HG02840 (cell line): ENCODE results near the gene PPFIA3.
"Not testable (repeated sequence)": the region's sequence is repeated elsewhere in the genome, so short reads cannot be mapped to it uniquely, and the experiment has no call there.

Experiments
- ATAC-seq: cut with Tn5 transposase; IDR thresholded peaks from one replicate; pipeline ENCODE4 v1.9.1; 2021; ENCODE audit warnings: mild to moderate bottlenecking, moderate library complexity, moderate number of reproducible peaks; ENCODE audit not compliant: unreplicated experiment, low FRiP score

Gene PPFIA3

DNA sequence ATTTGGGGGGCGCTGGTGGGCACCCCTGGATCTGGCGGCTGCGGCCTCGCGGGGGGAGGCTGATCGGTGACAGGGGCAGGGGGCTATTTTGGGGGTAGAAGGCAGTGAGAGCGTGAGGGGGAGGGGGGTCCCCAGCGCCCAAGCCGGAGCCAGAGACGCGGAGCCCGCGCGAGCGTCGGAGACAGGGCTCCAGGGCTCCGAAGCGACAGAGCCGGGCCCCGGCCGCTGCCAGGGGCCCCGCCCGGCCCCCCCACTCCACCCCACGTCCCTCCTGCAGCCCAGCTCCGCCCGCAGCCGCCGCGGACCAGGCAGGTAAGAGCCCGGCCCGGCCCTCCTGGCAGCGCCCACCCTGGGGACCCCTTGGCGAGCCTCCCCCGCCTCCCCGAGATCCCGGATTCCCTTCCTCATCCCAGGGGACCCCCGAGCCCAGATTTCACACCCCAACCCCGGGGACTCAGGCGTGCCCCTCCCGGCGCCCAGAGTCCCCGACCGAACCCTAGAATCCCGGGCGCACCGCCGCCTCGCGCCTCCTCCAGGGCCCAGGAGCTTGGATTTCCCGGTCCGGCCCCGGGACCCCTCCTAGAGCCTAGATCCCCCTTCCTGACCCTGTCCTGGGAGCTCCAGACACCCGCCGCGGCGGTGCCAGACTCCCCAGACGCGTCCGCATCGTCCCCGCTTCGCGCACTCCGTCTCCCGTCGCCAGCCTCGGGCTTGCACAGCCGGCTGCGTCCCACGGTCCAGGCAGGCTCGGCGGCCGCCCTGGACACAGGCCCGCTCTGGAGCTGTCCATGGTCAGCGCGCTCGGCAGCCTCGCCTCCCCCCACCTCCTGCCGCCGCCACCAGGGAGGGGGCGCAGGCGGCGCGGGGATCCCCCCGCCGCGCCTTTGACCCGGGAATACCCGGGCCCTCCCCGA, at the start of gene PPFIA3:
Gene PPFIA3, plus strand, starts transcription at position 134 of the 914 bp plus-strand sequence. CDS start 8,330 bp downstream, outside the sequence.
- ATAC-seq = no peak

DNA sequence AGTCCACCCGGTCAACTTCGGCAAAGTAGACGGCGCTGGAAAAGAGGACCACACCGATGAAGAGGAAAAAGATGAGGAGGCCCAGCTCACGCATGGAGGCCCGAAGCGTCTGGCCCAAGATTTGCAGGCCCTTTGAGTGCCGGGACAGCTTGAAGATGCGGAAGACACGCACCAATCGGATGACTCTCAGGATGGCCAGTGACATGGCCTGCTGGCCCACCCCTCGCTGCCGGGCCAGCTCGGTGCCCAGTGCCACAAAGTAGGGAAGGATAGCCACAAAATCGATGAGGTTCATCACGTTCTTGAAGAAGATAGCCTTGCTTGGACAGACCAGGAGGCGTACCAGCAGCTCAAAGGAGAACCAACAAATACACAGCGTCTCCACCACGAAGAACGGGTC, 48.9 kb upstream of the PPFIA3 start:
- no peak for ATAC-seq

DNA sequence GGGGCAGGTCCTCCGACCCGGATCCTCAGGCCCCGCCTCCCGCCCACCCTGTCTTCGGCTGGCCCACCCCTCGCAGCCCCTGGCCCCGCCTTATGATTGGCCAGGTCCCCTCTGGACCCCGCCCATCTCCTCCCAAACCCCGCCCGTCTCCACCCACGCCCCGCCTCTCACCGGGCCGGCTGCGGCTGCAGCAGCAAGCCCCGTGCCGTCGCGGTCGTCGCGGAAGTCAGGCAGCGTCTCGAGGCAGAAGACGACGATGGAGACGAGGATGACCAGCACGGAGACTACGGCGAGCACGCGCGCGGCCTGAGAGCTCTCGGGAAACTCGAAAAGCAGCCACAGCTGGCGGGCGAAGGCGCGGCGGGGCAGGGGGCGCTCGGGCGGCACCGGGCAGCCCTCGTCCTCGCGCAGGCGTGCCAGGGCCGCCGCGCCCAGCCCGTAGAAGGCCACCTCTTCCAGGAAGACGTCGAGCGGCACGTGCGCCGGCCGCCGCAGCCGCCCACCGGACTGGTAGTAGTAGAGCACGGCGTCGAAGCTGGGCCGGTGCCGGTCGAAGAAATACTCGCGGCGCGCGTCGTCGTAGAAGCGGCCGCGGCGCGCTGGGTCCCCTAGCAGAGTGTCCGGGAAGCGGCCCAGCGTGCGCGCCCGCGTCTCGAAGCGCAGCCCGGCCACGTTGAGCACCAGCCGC, 47.3 kb upstream of the PPFIA3 start:
- ATAC-seq = no peak

DNA sequence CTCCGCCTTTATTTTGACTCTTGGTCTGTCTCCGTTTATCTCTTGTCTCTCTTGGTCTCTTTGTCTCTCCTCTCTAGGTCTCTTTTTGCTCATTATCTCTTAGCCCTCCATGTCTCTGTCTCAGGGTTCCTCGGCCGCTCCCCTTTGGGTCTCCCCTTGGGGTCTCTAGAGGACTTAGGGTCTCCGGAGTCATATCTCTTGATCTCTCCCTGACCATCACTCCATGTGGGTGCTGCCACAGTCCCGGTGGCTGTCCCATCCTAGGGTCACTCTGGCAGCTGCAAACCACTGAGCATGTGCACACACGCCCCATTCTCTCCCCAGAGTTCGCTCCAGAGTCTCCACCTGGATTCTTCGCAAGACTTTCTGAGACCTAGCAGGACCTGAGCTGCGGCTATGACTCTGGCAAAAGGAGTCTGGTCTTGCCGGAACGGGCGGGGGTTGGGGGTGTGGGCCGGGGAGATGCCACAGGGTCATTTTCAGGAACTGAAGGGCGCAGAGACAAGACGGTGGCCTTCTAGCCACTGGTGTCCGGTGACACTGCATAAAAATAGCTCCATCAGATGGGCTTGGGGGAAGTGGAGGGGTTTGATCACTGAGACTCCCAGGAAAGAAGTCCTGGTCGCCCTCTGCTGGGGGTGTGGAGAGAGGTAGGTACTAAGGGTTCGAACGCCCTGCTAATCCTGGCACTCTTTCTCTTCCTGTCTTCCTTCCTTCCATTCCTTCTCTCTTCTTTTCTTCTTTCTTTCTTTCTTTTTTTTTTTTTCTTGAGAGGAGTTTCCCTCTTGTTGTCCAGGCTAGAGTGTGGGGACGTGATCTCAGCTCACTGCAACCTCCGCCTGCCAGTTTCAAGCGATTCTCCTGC, 45.6 kb upstream of the PPFIA3 start:
- no peak for ATAC-seq

DNA sequence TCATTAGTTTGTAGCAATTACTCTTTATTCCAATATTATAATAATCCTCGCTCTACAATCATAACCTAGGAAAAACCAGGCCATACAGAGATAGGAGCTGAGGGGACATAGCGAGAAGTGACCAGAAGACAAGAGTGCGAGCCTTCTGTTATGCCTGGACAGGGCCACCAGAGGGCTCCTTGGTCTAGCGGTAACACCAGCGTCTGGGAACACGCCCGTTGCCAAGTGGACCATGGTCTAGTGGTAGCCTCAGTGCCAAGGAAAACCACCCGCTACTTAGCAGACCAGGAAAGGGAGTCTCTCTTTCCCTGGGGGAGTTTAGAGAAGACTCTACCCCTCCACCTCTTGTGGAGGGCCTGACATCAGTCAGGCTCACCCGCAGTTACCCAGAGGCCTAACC, 44.5 kb upstream of the PPFIA3 start:
- not testable (repeated sequence) for ATAC-seq

DNA sequence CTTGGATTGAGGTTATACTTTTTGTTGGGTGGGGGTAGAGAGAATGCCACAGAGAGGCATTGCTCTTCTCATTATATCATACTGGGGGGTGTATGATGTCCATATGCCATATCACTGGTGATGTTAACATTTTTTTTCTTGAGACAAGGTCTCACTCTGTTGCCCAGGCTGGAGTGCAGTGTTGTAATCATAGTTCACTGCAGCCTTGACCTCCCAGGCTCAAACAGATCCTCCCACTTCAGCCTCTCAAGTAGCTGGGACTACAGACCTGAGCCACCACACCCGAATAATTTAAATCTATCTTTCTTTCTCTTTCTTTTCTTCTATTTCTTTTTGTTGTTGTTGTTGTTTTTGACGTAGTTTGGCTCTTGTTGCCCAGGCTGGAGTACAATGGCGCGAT, 39.0 kb upstream of the PPFIA3 start:
- ATAC-seq = no peak

DNA sequence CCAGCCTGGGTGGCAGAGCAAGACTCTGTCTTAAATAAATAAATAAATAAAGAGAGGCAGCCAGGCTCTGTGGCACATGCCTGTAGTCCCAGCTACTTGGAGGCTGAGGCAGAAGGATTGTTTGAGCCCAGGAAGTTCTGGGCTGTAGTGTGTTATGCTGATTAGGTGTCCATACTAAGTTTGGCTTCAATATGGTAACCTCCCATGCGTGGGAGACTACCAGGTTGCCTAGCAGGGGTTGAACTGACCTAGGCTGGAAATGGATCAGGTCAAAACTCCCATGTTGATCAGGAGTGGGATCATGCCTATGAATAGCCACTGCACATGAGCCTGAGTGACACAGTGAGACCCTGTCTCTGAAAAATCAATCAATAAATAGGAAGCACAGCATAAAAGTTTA, 38.1 kb upstream of the PPFIA3 start:
- ATAC-seq = no peak

DNA sequence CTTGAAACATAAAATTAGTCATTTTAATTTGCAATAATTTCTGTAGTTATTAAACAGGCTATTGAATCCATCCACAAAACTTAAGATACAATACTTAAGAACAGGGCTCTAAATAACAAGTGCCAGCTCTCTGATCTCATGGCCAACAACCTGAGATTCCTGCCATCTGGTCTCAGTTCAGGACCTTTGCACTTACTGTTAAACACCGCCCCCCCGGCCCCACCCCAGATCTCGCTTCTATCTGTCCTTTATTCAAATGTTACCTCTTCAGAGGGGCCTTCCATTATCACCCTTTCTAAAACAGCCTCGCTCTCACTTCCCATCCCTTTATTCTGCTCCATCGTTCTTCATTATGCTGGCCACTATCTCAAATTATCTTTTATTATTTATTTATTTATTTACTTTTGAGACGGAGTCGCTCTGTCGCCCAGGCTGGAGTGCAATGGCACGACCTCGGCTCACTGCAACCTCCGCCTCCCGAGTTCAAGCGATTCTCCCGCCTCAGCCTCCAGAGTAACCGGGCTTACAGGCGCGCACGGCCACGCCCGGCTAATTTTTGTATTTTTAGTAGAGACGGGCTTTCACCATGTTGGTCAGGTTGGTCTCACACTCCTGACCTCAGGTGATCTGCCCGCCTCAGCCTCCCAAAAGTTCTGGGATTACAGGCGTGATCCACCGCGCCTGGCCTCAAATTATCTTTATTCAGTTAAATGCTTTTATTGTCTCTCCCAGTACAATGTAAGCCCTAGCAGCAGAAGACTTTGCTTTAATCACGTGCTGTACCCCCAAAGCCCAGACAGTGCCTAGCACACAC, 34.9 kb upstream of the PPFIA3 start:
- no peak for ATAC-seq

DNA sequence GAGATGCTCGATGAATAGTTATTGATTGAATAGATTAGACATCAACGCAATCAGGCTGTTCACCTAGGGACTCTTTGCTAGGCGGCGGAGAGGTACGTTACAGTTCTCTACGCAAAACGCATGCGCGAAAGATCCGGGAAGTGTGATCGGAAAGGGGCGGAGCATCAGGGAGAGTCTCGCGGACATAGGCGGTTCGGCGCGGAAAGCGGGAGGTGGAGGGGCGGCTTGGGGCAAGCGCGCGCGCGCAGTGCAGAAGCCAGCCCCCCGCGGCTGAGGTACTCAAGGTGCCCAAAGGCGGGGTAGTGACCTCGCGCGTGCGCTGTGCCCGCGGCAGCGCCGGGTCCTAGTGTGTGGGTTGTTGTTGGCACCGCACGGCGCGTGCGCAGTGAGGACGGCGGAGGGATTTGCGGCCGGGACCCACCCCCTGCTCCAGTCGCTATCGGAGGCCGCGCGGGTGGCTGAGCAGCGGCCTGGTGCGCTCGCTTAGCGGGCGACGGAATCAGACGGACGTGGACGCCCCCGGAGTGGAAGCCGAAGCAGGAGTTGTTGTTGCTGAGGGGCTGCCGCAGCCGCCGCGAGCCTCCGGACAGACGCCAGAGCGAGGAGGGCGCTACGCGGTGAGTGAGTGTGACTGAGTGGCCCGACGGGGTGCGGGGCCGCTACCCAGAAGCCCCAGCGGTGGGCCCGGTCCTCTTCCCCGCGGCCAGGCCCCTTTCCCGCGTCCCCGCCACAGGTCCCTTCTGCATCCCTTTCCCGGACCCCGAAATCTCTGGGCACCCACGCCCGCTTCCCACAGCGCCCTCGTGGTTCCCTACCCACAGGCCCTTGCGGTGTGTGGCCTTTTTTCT, 34.1 kb upstream of the PPFIA3 start, which contains the start of gene SNRNP70:
Gene SNRNP70, plus strand, starts transcription at position 432 of the 848 bp plus-strand sequence. CDS start 964 bp downstream, outside the sequence.
- peak; percentile 90 for ATAC-seq

DNA sequence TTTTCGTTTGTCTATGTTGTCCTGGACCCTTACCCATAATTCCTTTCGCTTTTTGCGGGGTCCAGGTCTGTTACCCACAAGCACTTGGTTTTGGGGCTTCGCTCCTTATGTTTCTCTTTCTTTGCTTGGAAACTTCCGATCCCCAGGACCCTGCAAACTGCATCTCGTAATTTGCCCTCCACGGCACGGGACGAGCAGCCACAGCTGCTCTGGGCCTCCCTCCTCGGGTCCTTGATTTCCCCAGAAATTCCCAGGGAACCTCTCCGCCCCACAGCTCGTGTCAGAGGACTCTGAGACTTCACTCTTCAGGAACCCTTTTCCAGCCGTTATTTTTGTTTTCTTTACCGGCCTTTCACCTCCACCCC, 33.5 kb upstream of the PPFIA3 start:
- no peak for ATAC-seq

DNA sequence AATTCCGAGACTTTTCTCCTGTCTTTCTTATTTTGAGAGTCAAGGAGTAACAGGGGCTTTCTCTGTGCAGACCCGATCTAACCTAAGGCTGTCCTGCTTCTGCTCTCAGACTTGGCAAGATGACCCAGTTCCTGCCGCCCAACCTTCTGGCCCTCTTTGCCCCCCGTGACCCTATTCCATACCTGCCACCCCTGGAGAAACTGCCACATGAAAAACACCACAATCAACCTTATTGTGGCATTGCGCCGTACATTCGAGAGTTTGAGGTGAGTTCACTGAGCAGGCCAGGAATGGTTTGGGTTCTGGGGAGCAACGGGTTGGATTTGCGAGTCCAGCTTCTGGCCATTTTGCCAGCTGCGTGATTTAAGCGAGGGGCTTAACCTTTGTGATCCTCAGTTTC, 33.0 kb upstream of the PPFIA3 start:
- no peak for ATAC-seq

DNA sequence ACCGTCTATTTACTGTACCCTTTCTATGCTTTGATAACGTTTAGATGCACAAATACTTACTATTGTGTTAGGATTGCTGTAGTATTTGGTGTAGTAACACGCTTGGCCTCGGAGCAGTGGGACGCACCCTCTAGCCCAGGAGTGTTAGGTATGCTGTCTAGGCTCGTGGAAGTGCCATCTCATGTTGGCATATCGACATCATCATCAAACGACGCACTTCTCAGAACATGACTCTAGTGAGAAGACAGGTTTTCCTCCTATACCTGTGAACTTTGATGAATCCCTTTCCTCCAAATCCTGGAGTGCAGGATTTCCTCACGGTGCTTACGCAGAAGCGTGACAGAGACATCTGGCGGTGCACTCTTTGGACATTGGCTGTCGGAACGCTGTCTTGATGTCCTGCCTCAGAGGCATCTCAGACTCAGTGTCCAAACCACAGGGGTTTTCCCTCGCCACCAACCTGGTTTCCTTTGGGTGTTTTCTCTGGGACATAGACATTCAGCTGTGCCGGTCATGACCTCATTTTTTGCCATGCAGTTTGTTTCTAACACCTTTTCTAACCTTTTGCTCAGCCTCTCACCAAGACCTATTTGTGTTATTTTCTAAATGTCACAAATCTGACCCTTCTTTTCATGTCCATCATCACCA, 27.8 kb upstream of the PPFIA3 start:
- ATAC-seq = no peak

DNA sequence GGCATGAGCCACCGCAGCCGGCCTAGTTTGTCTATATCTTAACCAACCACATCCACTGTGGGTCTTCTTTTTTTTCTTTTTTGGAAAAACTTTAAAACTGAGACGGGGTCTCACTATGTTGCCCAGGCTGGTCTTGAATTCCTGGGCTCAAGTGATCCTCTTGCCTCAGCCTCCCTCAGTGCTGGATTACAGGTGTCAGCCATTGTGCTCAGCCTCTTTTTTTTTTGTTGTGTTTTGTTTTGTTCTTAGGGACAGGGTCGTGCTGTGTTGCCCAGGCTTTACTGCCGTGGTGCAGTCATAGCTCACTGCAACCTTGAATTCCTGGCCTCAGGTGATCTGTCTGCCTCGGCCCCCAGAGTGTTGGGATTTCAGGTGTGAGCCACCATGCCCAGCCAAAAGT, 26.7 kb upstream of the PPFIA3 start:
- no peak for ATAC-seq

DNA sequence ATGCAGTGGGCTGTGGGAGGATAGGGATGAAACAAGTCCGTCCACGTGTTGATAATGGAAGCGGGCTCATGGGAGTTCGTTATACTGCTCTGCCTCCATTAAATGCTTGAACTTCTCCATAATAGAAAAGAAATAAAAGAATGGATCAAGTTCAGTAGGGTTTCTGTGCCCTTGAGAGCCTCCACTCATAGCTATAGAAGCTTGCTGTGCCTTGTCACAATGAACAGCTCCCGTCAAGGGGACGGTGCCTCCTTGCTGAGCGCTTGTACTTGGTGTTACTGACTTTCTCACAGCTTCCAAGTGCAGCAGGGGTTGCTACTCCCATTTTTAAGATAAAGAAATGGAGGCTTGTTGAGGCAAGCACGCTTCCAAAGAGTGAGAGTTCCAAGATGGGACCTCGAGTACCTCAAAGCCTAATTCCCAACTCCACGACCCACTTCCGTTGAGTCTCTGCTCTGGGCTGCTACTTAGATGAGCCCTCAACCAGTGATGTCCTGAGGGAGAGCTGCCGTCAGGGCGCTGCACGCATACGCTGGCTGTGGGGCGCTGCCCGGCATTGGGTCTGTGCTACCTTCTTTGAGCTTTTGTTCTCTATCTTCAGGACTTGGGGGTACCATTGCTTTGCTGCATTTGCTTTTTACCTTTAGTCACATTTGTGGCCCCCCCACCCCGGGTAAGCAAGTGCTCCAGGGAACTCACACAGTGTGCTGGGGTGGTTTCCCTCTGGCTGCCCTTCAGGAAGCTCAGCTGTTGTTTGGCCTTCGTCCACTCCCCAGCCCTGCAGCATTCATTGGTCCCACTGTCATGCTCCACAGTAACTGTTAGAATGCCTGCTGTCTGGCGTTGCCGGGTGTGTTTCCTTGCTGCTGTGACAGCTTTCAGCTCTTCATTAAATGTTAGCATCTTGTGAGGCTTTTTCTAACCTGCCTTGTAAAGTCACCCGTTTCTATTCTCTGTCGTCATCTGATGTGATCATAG, 24.6 kb upstream of the PPFIA3 start:
- no peak for ATAC-seq

DNA sequence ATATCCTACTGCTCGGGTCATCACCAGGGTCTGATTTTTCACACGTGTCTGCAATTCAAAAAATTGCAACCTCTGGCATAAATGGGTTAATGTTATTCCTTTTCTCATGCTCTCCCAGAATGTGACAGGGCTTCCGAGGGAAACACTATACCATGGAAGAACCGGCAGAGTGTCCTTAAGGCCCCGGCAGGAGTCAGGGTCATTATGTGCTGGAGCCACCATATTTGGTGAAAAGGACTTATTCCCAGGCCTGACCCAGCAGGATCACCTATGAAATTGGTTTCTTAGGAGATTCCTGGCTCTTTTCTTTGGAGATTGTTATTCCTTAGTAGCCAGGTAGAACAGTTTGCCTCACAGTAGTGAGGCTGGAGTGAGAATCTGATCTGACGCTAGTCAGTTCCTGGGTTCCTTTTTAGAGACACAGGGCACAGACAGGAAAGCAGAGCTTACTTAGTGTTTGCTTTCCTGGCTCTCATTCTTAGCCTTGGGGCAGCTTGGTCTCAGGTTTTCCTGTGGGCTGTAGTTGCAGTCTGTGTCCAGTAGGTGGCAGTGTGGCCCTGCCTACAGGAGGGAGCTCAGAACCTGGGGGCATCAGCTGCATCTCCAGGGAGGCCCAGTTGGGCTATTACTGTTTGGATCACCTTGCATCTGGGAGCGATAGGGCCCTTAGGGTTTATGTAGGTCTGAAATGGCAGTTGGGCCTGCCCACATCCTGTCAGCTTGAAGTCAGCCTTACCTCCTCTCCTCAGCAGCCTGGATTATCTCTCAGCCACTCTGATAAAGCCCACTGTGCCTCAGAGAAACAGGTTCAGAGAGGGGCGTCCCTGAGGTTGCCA, 21.7 kb upstream of the PPFIA3 start:
- ATAC-seq = no peak

DNA sequence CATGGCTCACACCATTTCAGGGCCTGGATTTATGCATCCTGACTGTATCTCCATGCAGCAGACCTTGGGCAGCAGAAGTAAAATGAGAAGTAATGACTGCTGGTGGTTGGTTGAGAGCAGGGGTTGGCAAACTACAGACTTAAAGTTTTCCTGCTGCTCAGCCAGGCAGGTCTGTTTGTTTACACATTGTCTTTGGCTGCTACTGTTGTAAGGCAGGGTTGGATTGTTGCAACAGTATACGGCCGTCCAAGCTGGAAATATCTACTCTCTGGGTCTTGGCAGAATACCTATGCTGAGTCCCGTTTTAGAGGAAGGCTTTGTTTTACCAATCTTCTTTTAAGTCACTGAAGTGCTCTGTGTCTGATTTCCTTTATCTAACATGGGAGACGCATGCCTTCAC, 20.5 kb upstream of the PPFIA3 start:
- ATAC-seq = no peak

DNA sequence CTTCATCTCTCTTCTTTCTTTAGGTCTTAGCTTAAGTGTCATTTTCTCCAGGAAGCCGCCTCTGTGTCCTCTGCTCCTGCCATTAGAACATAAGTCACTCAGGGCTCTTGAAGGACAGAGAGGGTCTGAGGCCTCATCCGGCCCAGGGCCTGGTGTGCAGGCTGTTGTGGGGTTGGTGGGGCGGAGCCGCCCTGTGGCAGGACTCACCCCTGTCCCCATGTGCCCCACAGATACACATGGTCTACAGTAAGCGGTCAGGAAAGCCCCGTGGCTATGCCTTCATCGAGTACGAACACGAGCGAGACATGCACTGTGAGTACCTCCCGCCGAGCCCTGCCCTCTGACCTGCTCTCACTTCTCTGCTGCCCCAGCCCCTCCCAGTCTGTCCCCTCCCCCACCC, 18.2 kb upstream of the PPFIA3 start:
- no peak for ATAC-seq
